Esophagus squamous epithelium (tissue), 5 donors: ENCODE results near the gene CTXN2. TPM values are rescaled to one million over a fixed set of nuclear protein-coding genes. Genes with fewer than 3 reads are reported as not detected.

Source experiments
- DNase-seq: peaks from one replicate; lab custom pipeline; 2025; lab: John Stamatoyannopoulos, UW
- H3K27ac ChIP-seq, 4 donors: fragments of 200-600 bp; sonication (generic); one replicate each; pipeline ENCODE4 v1.5.1; 2016 to 2019; ENCODE audit warnings: mild to moderate bottlenecking in 1 of 4
- H3K27me3 ChIP-seq, 4 donors: fragments of 200-600 bp; sonication (generic); 1 replicate in 3 of 4; 2 replicates in 1 of 4; pipeline versions ENCODE4 v1.5.1 to v1.6.0; 2017 to 2021; ENCODE audit warnings: antibody characterized with exemption in 1 of 4
- H3K36me3 ChIP-seq, 3 donors: fragments of 200-600 bp; sonication (generic); one replicate each; pipeline ENCODE4 v1.5.1; 2016 to 2019
- H3K4me1 ChIP-seq, 3 donors: fragments of 200-600 bp; sonication (generic); one replicate each; pipeline ENCODE4 v1.5.1; 2017 to 2019
- H3K4me3 ChIP-seq, 4 donors: fragments of 200-600 bp; sonication (generic); 1 replicate in 3 of 4; 2 replicates in 1 of 4; pipeline ENCODE4 v1.5.1; 2016 to 2019; ENCODE audit warnings: mild to moderate bottlenecking in 2 of 4, moderate library complexity in 1 of 4
- H3K9me3 ChIP-seq, 3 donors: fragments of 200-600 bp; sonication (generic); one replicate each; pipeline ENCODE4 v1.5.1; 2016 to 2019
- CTCF ChIP-seq, 6 experiments: fragments of 450-650 bp in 4 of 6; fragments of 200-600 bp in 2 of 6; sonication (generic) in 2 of 6; IDR thresholded peaks; one replicate each; pipeline ENCODE4 v1.5.1; 2016 to 2019; ENCODE audit warnings: antibody characterized with exemption in 6 of 6, mild to moderate bottlenecking in 4 of 6, moderate library complexity in 4 of 6
- POLR2A ChIP-seq, 4 donors: fragments of 450-650 bp; IDR thresholded peaks; one replicate each; pipeline ENCODE4 v1.6.1; 2017; ENCODE audit warnings: antibody characterized with exemption in 4 of 4, mild to moderate bottlenecking in 4 of 4, moderate library complexity in 3 of 4
- WGBS, 2 donors: methylation state at CpG; one replicate each; pipeline ENCODE4 v1.1.5; 2018; 5-methylcytosine and 5-hydroxymethylcytosine counted together
- intact Hi-C: fragments of 100-400 bp; cut with DNase I; formaldehyde crosslinking; loops from one replicate; pipeline ENCODE4 v1.15.0; 2022
- total RNA-seq, 4 donors: library from RNA; depleted of rRNA; stranded (reverse); fragments of >200 nt; gene quantifications; one replicate each; pipeline ENCODE4 v1.1.0, GENCODE V29; 2016
- donor health status: DM: yes; HTN: yes; CAD: no.

The CTXN2 gene
- total RNA-seq, 4 donors from 2014 or later, result not detected

- WGBS, 2 donors, result 44 to 62% methylated on average over 4 of the region's 4 CpGs
- TF ChIP-seq POLR2A (IDR thresholded peaks at IDR 0.05) (no peak), CTCF (IDR thresholded peaks at IDR 0.05) (no peak)
- Histone ChIP-seq H3K9me3 (no peaks in the 10 kb centered on the region), H3K27ac (no peak overlapping the region), H3K27me3 (no peaks in the 10 kb centered on the region), H3K4me1 (no peaks in the 10 kb centered on the region), H3K36me3 (no peaks in the 10 kb centered on the region), H3K4me3 (no peak overlapping the region)
- intact Hi-C loops, result no loop called here
- no peak for DNase-seq
These were observed 41.6 kb upstream of the CTXN2 start for GRCh38 chr15:48149858-48150257.

- Histone ChIP-seq H3K4me1 (no peaks in the 10 kb centered on the region), H3K27ac (no peak overlapping the region), H3K4me3 (no peak overlapping the region), H3K27me3 (no peaks in the 10 kb centered on the region), H3K9me3 (no peaks in the 10 kb centered on the region), H3K36me3 (no peaks in the 10 kb centered on the region)
- TF ChIP-seq POLR2A (IDR thresholded peaks at IDR 0.05) (no peak), CTCF (IDR thresholded peaks at IDR 0.05) (no peak)
- DNase-seq, result no peak
- 83 to 84% methylated on average over 2 of the region's 2 CpGs for WGBS, 2 donors
- intact Hi-C loops, result no loop called here
These were observed 37.9 kb upstream of the CTXN2 start for GRCh38 chr15:48153526-48153925.

- intact Hi-C loops, result no loop called here
- H3K36me3 ChIP-seq, result no peaks in the 10 kb centered on the region
- no peak for DNase-seq
- H3K4me3 ChIP-seq, result no peak overlapping the region
- no peaks in the 10 kb centered on the region for H3K27me3 ChIP-seq
- TF ChIP-seq POLR2A (IDR thresholded peaks at IDR 0.05), result no peak
- TF ChIP-seq CTCF (IDR thresholded peaks at IDR 0.05), result no peak
- 49 to 52% methylated on average over 3 of the region's 3 CpGs for WGBS, 2 donors
- no peaks in the 10 kb centered on the region for H3K4me1 ChIP-seq
- no peaks in the 10 kb centered on the region for H3K9me3 ChIP-seq
- no peak overlapping the region for H3K27ac ChIP-seq
These were observed 22.8 kb upstream of the CTXN2 start for GRCh38 chr15:48168616-48169015.

GRCh38 chr15:48170981-48171380 is 20.5 kb upstream of the CTXN2 start:
- WGBS, 2 donors, result 50 to 71% methylated on average over 1 of the region's 1 CpG

DNA sequence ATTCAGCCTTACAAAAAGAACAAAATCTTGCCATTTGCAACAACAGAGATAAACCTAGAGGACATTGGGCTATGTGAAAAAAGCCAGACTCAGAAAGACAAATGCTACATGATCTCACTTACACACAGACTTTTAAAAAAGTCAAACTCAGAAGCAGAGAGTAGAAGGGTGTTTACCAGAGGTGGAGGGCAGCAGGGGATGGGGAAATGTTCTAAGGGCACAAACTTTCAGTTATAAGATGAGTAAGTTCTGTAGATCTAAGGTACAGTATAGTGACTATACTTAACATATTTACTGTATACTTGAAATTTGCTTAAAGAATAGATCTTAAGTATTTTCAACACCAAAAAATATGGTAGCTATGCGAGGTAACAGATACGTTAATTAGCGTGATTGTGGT is 16.3 kb upstream of the CTXN2 start:
- peaks cover 0 to 16% (median 0%) of the 10 kb centered on the region in 3 donors for H3K4me1 ChIP-seq
- intact Hi-C loops, result no loop called here
- no peak for TF ChIP-seq CTCF (IDR thresholded peaks at IDR 0.05)
- no peak for TF ChIP-seq POLR2A (IDR thresholded peaks at IDR 0.05)
- H3K4me3 ChIP-seq, result no peak overlapping the region
- DNase-seq, result no peak
- no peaks in the 10 kb centered on the region for H3K36me3 ChIP-seq
- 87 to 92% methylated on average over 3 of the region's 3 CpGs for WGBS, 2 donors
- no peak overlapping the region for H3K27ac ChIP-seq
- H3K27me3 ChIP-seq, result peaks cover 0 to 32% (median 0%) of the 10 kb centered on the region in 4 donors
- H3K9me3 ChIP-seq, result no peaks in the 10 kb centered on the region

More at GRCh38 chr15:48170981-48171380, 20.5 kb upstream of the CTXN2 start:
- no peaks in the 10 kb centered on the region for H3K36me3 ChIP-seq
- no peaks in the 10 kb centered on the region for H3K9me3 ChIP-seq
- DNase-seq, result no peak
- no peak overlapping the region for H3K4me3 ChIP-seq
- no peaks in the 10 kb centered on the region for H3K4me1 ChIP-seq
- no peaks in the 10 kb centered on the region for H3K27me3 ChIP-seq
- intact Hi-C loops, result no loop called here
- H3K27ac ChIP-seq, result no peak overlapping the region
- no peak for TF ChIP-seq POLR2A (IDR thresholded peaks at IDR 0.05)

DNA sequence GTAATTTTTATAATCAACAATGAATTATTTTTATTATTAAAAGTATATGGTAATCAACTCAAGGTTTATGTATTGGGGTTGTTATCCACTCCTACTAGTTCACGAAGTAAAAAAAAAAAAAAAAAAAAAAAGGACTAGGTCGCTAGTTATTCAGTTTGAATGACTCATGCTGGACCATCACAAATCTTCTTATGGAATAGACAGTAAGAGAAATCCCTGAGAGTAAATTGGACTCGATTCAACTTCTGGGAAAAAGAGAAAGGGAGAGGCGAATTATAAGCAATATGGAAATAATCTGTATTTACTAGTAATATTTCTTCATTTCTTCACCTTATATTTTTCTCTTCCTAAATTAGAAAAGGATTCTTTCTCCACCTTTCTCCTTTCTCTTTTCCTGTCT is 15.4 kb upstream of the CTXN2 start:
- no peak for DNase-seq
- Histone ChIP-seq H3K27me3 (peaks cover 0 to 37% (median 0%) of the 10 kb centered on the region in 4 donors), H3K4me3 (no peak overlapping the region), H3K36me3 (no peaks in the 10 kb centered on the region), H3K27ac (no peak overlapping the region), H3K4me1 (peaks cover 0 to 16% (median 0%) of the 10 kb centered on the region in 3 donors), H3K9me3 (no peaks in the 10 kb centered on the region)
- WGBS, 2 donors, result 59 to 62% methylated on average over 4 of the region's 4 CpGs
- TF ChIP-seq CTCF (IDR thresholded peaks at IDR 0.05) (no peak), POLR2A (IDR thresholded peaks at IDR 0.05) (no peak)
- intact Hi-C loops, result no loop called here
